Stimulated activated naive B cell treated with anti-CD40 and anti-IgM and Interleukin-4, amounts not matched to agents 10 μg/mL and 1 μg/mL and 100 μg/mL, for 72 hours (primary cell): ENCODE results near the gene ADK.

Source experiments
- ATAC-seq, 2 donors: fragments of 150-1000 bp; cut with Tn5 transposase; replicated peaks; 2 replicates each; pipeline ENCODE4 v1.10.0; 2021; ENCODE audit warnings: moderate library complexity in 1 of 2
- DNase-seq: peaks from one replicate; pipeline ENCODE4 v3.0.0; 2021
- H3K27ac Mint-ChIP-seq: one replicate; pipeline ENCODE4 v1.8.0; 2022; ENCODE audit warnings: mild to moderate bottlenecking, mixed read lengths
- H3K27me3 Mint-ChIP-seq, 2 donors: one replicate each; pipeline ENCODE4 v1.8.0; 2022; ENCODE audit warnings: mixed read lengths in 2 of 2
- H3K36me3 Mint-ChIP-seq, 2 donors: one replicate each; pipeline ENCODE4 v1.8.0; 2022; ENCODE audit warnings: mixed read lengths in 2 of 2, mild to moderate bottlenecking in 1 of 2
- H3K4me1 Mint-ChIP-seq, 2 donors: one replicate each; pipeline ENCODE4 v1.8.0; 2022; ENCODE audit warnings: mixed read lengths in 2 of 2, mild to moderate bottlenecking in 1 of 2
- H3K4me3 Mint-ChIP-seq, 2 donors: one replicate each; pipeline ENCODE4 v1.8.0; 2022; ENCODE audit warnings: mild to moderate bottlenecking in 2 of 2, mixed read lengths in 2 of 2, moderate library complexity in 1 of 2
- H3K9me3 Mint-ChIP-seq, 2 donors: one replicate each; pipeline ENCODE4 v1.8.0; 2022; ENCODE audit warnings: mixed read lengths in 2 of 2, mild to moderate bottlenecking in 1 of 2

Gene ADK

DNA sequence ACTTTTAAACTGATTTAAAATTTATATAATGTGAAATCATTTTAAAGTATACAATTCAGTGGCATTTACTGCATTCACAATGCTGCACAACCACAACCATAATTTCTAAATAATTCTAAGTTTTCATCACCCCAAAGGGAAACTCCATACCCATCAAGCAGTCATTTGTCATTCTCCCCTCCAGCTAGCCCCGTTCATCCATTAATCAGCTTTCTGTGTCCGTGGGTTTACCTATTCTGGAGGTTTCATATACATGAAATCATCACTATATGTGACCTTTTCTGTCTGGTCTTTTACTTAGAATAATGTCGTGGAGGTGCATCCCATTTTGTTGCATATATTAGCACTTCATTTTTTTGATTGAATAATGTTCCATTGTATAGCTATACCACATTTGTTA, 214.1 kb downstream of the ADK start:
- DNase-seq = no peak
- H3K4me1 Mint-ChIP-seq = peaks cover 23 to 29% of the 10 kb centered on the region in 2 donors
- H3K27ac Mint-ChIP-seq = no peak overlapping the region
- peaks cover 16 to 24% of the 10 kb centered on the region in 2 donors for H3K9me3 Mint-ChIP-seq
- no peaks in the 10 kb centered on the region for H3K27me3 Mint-ChIP-seq
- peaks cover 57 to 66% of the 10 kb centered on the region in 2 donors for H3K36me3 Mint-ChIP-seq
- ATAC-seq = peak; percentile 78 to 84
- H3K4me3 Mint-ChIP-seq = peak overlapping the region in 1 of 2 donors; percentile 43

DNA sequence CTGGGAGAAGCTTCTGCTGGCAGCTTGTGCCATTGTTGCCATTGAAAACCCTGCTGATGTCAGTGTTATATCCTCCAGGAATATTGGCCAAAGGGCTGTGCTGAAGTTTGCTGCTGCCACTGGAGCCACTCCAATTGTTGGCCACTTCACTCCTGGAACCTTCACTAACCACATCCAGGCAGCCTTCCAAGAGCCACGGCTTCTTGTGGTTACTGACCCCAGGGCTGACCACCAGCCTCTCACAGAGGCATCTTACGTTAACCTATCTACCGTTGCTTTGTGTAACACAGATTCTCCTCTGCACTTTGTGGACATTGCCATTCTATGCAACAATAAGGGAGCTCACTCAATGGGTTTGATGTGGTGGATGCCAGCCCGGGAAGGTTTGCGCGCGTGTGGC, 220.7 kb downstream of the ADK start:
- ATAC-seq (no peak), DNase-seq (no peak)
- Mint-ChIP-seq H3K27ac (peak overlapping the region; percentile 31), H3K36me3 (peaks cover 25 to 40% of the 10 kb centered on the region in 2 donors), H3K27me3 (no peaks in the 10 kb centered on the region), H3K4me3 (no peak overlapping the region), H3K4me1 (peaks cover 7 to 12% of the 10 kb centered on the region in 2 donors), H3K9me3 (no peaks in the 10 kb centered on the region)

DNA sequence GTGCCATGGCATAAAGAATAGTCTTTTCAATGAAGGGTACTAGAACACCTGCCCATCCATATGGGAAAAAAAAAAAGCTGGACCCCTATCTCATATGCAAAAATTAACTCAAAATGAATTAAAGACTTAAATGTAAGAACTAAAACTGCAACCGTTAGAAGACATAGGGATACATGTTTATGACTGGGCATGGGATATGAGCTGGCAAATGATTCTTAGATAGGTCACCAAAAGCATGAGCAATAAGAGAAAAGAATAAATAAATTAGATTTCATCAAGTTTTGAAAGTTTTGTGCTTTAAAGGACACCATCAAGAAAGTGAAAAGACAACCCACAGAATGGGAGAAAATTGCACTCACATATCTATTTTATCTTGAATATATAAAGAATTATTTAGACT, 222.0 kb downstream of the ADK start:
- ATAC-seq (no peak), DNase-seq (no peak)
- Mint-ChIP-seq H3K27ac (no peak overlapping the region), H3K27me3 (no peaks in the 10 kb centered on the region), H3K4me3 (no peak overlapping the region), H3K4me1 (peaks cover 10 to 23% of the 10 kb centered on the region in 2 donors), H3K36me3 (peaks cover 29 to 47% of the 10 kb centered on the region in 2 donors), H3K9me3 (no peaks in the 10 kb centered on the region)

DNA sequence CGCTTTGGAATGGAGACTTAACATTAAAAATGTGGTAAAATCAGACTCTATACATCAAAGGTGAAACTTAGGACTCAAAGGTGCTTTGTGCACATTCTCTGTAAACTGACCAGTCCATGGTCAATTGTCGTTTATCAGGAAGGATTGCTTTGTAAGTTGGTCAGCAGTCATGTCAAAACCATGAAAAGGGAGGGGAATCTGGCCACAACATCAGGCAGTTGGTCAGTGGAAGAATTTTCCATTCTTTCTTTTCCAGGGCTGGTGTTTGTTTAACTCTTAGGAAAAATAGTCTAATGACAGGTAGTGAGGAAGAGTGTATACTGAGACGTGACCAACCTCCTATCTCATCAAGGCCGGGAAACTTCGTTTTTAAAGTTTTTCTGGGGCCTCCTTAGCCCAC, 226.5 kb downstream of the ADK start:
- Mint-ChIP-seq H3K27ac (no peak overlapping the region), H3K9me3 (peaks cover 9 to 10% of the 10 kb centered on the region in 2 donors), H3K27me3 (no peaks in the 10 kb centered on the region), H3K36me3 (peaks cover 29 to 53% of the 10 kb centered on the region in 2 donors), H3K4me1 (peaks cover 25 to 56% of the 10 kb centered on the region in 2 donors), H3K4me3 (no peak overlapping the region)
- ATAC-seq (no peak), DNase-seq (no peak)

DNA sequence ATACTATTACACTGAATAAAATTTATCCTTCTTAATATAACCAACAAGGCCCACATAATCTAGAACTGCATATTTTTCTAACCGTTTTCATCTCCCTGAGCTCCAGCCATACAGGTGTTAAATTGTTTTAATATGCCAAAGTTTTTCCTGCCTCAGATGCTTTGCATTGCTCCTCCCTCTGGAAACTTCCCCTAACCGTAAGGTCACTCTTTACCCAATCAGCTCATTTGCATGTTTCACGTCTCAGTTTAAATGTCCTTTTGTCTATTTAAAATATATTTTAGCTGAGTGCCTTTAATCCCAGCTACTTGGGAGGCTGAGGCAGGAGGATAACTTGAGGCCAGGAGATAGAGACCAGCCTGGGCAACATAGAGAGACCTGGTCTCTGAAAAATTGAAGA, 228.5 kb downstream of the ADK start:
- H3K36me3 Mint-ChIP-seq = peaks cover 31 to 51% of the 10 kb centered on the region in 2 donors
- peaks cover 9 to 12% of the 10 kb centered on the region in 2 donors for H3K9me3 Mint-ChIP-seq
- H3K27me3 Mint-ChIP-seq = no peaks in the 10 kb centered on the region
- H3K4me1 Mint-ChIP-seq = peaks cover 30 to 69% of the 10 kb centered on the region in 2 donors
- ATAC-seq (peak; percentile 52 to 61), DNase-seq (no peak)
- H3K27ac Mint-ChIP-seq = peak overlapping the region; percentile 38
- H3K4me3 Mint-ChIP-seq = no peak overlapping the region

DNA sequence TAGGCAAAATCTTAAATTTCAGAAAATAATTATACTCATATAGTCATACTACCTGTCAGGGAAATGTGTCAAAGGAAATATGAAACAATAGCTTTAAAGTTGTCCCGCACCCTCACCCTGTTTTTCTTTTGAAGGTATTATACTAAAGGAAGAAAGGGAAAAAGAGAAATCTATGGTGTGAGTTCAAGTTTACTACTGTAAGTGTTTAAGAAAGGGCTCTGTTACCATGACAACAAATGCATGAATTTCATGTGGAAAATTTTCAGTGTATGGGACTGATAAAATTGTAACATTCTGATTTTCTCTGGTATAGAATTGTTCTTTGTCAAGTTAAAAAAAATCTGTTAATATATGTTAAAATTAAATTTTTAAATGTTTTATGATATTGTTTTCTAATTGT, 229.8 kb downstream of the ADK start:
- H3K9me3 Mint-ChIP-seq = peaks cover 9 to 12% of the 10 kb centered on the region in 2 donors
- H3K4me3 Mint-ChIP-seq = no peak overlapping the region
- peaks cover 31 to 74% of the 10 kb centered on the region in 2 donors for H3K4me1 Mint-ChIP-seq
- no peaks in the 10 kb centered on the region for H3K27me3 Mint-ChIP-seq
- H3K27ac Mint-ChIP-seq = no peak overlapping the region
- DNase-seq = no peak
- ATAC-seq = no peak
- peaks cover 31 to 51% of the 10 kb centered on the region in 2 donors for H3K36me3 Mint-ChIP-seq

DNA sequence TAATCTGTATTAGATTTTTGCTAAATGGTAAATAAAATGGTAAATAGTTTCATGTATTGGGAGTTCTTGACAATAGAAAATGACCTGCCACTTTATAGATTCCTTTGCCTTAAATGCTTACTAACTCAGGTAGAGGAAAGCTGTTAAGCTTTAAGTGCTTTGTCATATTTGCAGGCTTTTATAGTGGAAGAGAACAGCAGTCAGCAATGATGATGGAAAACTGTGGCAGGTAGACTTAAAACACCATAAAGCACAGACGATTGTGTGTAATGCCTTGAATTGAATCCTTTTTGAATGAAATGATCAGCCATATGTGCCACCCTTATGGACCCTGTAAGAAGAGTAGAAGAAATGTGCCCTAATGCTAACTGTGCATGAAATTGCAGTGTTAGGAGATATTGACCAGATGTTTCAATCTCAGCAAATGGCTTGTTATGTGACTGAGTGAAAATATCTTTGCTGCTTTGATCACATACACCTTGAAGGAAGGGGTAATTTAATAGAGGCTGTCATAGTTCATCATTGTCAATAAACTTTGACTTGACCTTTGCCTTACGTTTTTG, 230.4 kb downstream of the ADK start:
- DNase-seq = no peak

DNA sequence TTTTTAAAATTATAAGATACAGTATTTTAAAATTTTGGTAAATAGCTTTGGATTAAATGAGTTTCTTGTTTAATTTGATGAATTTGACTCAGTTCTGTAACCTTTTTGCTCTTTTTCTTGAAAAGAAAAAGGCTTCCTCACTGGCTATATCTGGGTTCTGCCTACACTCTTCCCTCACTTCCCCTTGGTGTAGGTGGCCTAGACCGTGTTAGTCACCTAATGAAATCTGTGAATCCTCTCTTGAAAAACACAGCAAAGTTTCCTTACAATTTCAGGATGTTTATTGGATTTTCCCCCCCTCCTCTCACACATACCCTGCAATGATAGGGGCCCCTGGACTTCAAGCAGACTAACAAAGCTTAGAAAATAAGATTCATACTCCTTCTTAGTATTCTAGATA, 231.6 kb downstream of the ADK start:
- H3K9me3 Mint-ChIP-seq = peaks cover 9 to 13% of the 10 kb centered on the region in 2 donors
- peaks cover 32 to 46% of the 10 kb centered on the region in 2 donors for H3K36me3 Mint-ChIP-seq
- ATAC-seq (peak; percentile 70 to 76), DNase-seq (no peak)
- H3K27me3 Mint-ChIP-seq = no peaks in the 10 kb centered on the region
- peaks cover 31 to 73% of the 10 kb centered on the region in 2 donors for H3K4me1 Mint-ChIP-seq
- H3K27ac Mint-ChIP-seq = peak overlapping the region; percentile 87
- peak overlapping the region in 1 of 2 donors; percentile 12 for H3K4me3 Mint-ChIP-seq

More for the DNA sequence above, 230.4 kb downstream of the ADK start:
- no peaks in the 10 kb centered on the region for H3K27me3 Mint-ChIP-seq
- no peak overlapping the region for H3K4me3 Mint-ChIP-seq
- peaks cover 9 to 12% of the 10 kb centered on the region in 2 donors for H3K9me3 Mint-ChIP-seq
- H3K36me3 Mint-ChIP-seq = peaks cover 32 to 52% of the 10 kb centered on the region in 2 donors
- ATAC-seq = peak in 1 of 2 donors; percentile 19
- H3K27ac Mint-ChIP-seq = peak overlapping the region; percentile 42
- H3K4me1 Mint-ChIP-seq = peaks cover 33 to 79% of the 10 kb centered on the region in 2 donors

DNA sequence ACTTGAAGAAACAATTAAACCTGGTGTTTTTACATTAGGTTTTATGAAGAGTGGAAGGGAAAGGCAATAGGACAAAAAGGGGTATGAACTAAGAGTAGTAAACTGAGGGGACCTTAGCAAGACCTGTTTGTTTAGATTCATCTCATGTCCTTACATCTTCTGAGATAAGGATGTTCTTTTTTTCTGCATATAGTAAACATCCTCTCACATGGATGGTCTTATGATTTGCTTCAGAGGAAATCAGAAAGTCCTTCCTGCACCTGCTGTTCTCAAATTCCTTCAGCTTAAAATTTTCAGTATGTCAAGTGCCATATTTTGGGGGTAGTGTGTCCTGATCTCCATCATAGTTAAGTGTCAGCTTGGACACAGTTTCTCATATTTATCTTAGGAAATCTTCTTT, 232.6 kb downstream of the ADK start:
- Mint-ChIP-seq H3K4me3 (no peak overlapping the region), H3K27me3 (no peaks in the 10 kb centered on the region), H3K9me3 (peaks cover 6 to 12% of the 10 kb centered on the region in 2 donors), H3K4me1 (peaks cover 28 to 74% of the 10 kb centered on the region in 2 donors), H3K27ac (no peak overlapping the region), H3K36me3 (peaks cover 29 to 43% of the 10 kb centered on the region in 2 donors)
- DNase-seq = no peak
- no peak for ATAC-seq

DNA sequence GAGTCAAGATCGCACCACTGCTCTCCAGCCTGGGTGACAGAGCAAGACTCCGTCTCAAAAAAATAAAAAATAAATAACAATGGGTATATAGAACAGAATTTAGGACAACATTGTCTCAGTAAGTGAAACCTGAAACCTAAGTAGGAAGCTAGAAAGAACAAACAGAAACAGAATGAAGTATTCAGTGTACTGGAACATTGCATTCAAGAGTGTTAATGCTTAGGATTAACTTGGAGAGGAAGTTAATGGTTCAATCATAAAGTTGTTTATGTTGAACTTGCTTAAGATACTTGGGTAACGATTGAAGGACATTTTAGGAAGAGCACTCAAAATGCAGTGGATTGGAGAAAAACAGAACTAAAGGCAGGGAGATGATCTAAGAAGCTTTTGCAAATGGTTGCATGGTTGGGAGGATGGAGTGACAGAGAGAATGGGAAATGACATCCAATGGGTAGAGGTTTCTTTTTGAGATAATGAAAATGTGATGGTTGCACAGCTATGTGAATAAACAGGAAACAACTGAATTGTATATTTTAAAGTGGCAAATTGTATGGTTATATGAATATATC, 233.7 kb downstream of the ADK start:
- Mint-ChIP-seq H3K27ac (peak overlapping the region; percentile 5), H3K27me3 (no peaks in the 10 kb centered on the region), H3K4me1 (peaks cover 24 to 68% of the 10 kb centered on the region in 2 donors), H3K4me3 (peak overlapping the region in 1 of 2 donors; percentile 22), H3K36me3 (peaks cover 23 to 36% of the 10 kb centered on the region in 2 donors), H3K9me3 (peaks cover 0 to 3% of the 10 kb centered on the region in 2 donors)
- DNase-seq (no peak), ATAC-seq (peak; percentile 42 to 48)

DNA sequence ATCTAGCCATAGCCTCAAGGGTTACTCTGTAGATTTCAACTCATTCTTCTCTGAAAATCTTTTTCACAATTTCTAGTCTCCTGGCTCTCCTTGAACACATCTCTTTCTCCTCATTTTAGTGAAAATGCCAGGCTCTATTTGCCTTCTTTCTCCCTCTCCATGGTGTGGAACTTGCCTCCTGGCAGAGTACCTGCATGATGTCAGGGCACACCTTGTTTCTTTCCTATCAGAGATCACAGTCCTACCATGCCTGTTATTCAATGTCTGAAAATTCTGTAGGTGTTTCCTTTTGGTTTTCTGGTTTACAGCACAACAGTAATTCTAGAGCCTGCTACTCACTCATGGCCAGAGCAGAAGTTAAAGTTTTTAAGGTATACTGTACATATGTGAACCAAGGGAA, 237.8 kb downstream of the ADK start:
- Mint-ChIP-seq H3K4me3 (no peak overlapping the region), H3K36me3 (peaks cover 23 to 29% of the 10 kb centered on the region in 2 donors), H3K4me1 (peaks cover 16 to 48% of the 10 kb centered on the region in 2 donors), H3K27ac (peak overlapping the region; percentile 4), H3K27me3 (no peaks in the 10 kb centered on the region), H3K9me3 (peaks cover 0 to 2% of the 10 kb centered on the region in 2 donors)
- DNase-seq (no peak), ATAC-seq (no peak)

DNA sequence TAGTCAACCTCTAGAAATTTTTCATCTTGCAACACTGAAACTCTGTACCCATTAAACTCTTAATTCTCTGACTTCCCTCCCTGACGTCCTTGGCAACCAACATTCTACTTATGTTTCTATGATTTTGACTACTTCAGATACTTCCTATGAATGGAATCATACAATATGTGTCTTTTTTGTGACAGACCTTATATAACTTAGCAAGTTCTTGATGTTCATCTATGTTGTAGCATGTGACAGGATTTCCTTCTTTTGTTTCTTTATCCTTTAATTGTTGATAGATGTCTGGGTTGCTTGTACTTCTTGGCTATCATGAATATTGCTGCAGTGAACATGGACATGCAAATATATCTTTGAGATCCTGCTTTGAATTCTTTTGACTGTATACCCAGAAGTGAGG, 240.8 kb downstream of the ADK start:
- H3K27ac Mint-ChIP-seq = no peak overlapping the region
- H3K27me3 Mint-ChIP-seq = no peaks in the 10 kb centered on the region
- H3K9me3 Mint-ChIP-seq = no peaks in the 10 kb centered on the region
- peaks cover 30 to 35% of the 10 kb centered on the region in 2 donors for H3K36me3 Mint-ChIP-seq
- H3K4me1 Mint-ChIP-seq = peaks cover 7 to 22% of the 10 kb centered on the region in 2 donors
- no peak for ATAC-seq
- no peak overlapping the region for H3K4me3 Mint-ChIP-seq
- DNase-seq = no peak

DNA sequence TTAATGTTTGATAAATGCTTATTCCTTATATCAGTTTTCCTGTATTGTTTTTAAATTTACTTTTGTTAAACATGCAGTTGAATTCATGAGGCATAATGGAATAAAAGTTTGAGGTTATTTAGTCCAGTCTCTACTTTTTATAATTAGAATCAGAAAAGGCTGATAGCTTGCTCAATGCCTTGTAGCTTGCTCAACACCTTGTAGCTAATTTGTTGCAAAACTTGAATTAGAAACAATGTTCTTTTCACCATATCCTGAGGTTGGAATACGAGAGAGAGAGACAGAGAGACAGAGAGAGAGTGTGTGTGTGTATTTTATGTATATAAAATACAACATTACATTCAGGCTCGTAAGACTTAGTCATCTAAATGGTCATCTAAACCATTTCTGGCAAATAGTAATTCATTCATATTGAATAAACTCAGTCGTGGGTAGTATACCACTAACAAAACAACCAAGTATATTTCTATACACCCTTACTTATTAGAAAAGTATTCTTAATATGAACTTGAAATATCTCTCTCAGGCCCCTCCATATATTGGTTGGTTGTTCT, 243.5 kb downstream of the ADK start:
- Mint-ChIP-seq H3K9me3 (no peaks in the 10 kb centered on the region), H3K4me1 (peaks cover 4 to 12% of the 10 kb centered on the region in 2 donors), H3K27me3 (no peaks in the 10 kb centered on the region), H3K36me3 (peaks cover 29 to 36% of the 10 kb centered on the region in 2 donors), H3K4me3 (no peak overlapping the region), H3K27ac (no peak overlapping the region)
- ATAC-seq = no peak
- DNase-seq = no peak

DNA sequence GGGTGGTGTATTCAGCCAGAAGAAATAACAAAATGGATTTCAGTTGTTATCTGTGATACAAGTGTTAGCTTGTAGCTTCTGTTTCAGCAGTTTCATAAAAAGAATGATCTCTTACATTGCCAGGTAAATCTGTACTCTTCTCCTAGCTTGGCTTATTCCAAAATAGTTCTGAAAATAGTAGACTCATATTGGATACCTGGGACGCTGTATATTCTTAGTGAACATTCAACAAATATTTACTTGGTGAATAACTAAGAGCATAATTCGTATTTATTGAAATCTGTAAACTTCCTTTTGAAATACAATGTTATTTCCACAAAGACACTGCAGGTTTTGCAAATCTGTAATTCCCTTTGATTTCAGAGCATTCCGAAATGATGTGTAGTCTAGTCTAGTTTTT, 249.2 kb downstream of the ADK start:
- peaks cover 6% of the 10 kb centered on the region in 2 donors for H3K9me3 Mint-ChIP-seq
- H3K4me3 Mint-ChIP-seq = no peak overlapping the region
- no peak overlapping the region for H3K27ac Mint-ChIP-seq
- H3K4me1 Mint-ChIP-seq = peaks cover 5 to 9% of the 10 kb centered on the region in 2 donors
- H3K36me3 Mint-ChIP-seq = peaks cover 46 to 60% of the 10 kb centered on the region in 2 donors
- no peak for DNase-seq
- ATAC-seq = no peak
- no peaks in the 10 kb centered on the region for H3K27me3 Mint-ChIP-seq

DNA sequence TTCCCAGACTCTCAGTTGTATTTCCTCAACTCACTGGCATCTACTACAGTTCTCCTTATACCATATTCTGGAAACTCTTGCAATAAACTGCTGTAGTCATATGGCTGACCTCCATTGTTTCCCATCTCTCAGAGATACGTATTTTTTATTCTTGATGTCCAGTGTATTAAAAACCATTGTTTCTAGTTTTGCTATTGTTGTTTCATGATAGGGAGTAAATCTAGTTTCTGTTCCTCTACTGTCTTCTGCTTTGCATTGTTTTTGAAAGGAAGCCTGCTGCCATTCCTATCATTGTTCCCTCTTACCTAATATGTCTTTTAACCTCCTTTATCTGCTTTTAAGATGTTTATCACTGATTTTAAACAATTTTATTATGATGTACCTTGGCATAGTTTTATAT, 255.0 kb downstream of the ADK start:
- peak in 1 of 2 donors; percentile 36 for ATAC-seq
- H3K36me3 Mint-ChIP-seq = peaks cover 53 to 57% of the 10 kb centered on the region in 2 donors
- peak overlapping the region; percentile 2 for H3K27ac Mint-ChIP-seq

More for the DNA sequence above, 255.0 kb downstream of the ADK start:
- peaks cover 6 to 12% of the 10 kb centered on the region in 2 donors for H3K9me3 Mint-ChIP-seq
- peaks cover 10 to 32% of the 10 kb centered on the region in 2 donors for H3K4me1 Mint-ChIP-seq
- peak overlapping the region; percentile 10 to 17 for H3K4me3 Mint-ChIP-seq
- no peaks in the 10 kb centered on the region for H3K27me3 Mint-ChIP-seq
- no peak for DNase-seq
